NCI-H1930 (cell line): ENCODE data around the gene CERKL.

ENCODE experiments used
- DNase-seq, 2 experiments: peaks; one replicate each; lab custom pipeline; 2025; lab: John Stamatoyannopoulos, UW

Gene CERKL

GRCh38 chr2:181626671-181627070 lies 30.2 kb downstream of the CERKL start:
- DNase-seq = no peak

GRCh38 chr2:181623159-181623558 lies 33.7 kb downstream of the CERKL start:
- no peak for DNase-seq

- no peak for DNase-seq
Observed at GRCh38 chr2:181621779-181622490, 35.0 kb downstream of the CERKL start.

GRCh38 chr2:181619516-181619915 lies 37.4 kb downstream of the CERKL start:
- DNase-seq = no peak

GRCh38 chr2:181616715-181617114 lies 40.2 kb downstream of the CERKL start:
- DNase-seq = no peak

- no peak for DNase-seq
Observed at GRCh38 chr2:181614874-181615638, 41.8 kb downstream of the CERKL start.

DNA sequence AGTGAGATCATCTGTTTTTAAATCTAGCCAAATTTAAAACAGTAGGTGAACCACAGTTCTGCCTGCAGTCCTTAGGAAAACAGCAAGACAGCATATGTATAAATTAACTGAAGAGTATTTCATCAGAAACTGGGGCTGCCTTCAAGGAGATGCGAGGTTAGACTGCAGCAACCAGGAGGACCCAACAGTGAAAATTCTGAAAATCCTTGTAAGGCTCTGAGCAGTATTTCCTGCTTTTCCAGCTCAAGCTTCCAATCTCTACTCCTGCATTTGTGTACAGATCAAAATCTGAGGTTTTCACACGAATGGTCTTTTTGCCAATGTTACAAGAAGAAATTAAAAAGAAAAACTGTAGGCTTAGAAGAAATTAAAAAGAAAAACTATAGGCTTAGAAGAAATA lies 43.7 kb downstream of the CERKL start:
- no peak for DNase-seq

- no peak for DNase-seq
Observed at GRCh38 chr2:181607629-181608590, 49.0 kb downstream of the CERKL start.

- DNase-seq = no peak
Observed at GRCh38 chr2:181605889-181606837, 50.7 kb downstream of the CERKL start.

- DNase-seq = no peak
Observed at GRCh38 chr2:181602017-181602416, 54.9 kb downstream of the CERKL start.

- DNase-seq = no peak
Observed at GRCh38 chr2:181596556-181596955, 60.3 kb downstream of the CERKL start.

DNA sequence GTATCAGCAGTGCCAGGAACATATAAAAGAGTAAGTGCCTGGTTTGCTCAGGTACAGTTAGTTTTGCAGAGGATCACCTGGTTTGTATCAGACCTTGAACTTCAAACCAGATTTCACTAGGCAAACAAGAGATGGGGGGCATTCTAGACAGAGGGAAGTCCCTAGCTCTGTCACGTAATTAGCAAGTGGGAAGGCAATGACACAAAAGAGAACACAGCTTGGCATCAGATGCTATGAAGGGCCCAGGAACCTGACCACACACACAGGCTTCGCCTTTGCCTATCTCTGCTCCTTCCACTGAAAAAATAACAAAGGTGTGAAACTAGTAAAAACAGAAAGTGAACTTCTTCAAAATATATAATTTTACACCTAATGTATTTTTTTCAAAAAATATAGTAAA lies 62.6 kb downstream of the CERKL start:
- DNase-seq = no peak

- DNase-seq = no peak
Observed at GRCh38 chr2:181589779-181590178, 67.1 kb downstream of the CERKL start.

GRCh38 chr2:181588546-181588945 lies 68.4 kb downstream of the CERKL start:
- no peak for DNase-seq

GRCh38 chr2:181586569-181587081 lies 70.3 kb downstream of the CERKL start:
- peak in 1 of 2 experiments; percentile 36 for DNase-seq

DNA sequence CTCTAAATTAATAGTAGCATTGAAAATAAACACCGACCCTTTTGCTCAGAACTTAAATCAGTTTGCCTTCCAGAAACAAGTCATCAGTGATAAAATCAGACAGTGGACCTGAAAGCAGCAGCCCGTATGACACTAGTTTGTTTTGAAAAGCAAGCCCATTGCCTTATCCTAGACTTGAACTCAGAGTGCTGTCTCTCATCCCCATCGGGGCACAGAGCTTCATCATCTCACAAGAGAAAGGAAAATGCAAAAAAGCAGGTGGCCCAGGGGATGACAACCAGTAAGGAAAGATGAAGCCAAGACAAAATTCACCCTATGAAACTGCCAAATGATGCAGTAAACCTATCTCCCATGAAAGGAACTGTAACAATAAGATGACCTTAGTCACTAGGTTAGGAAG lies 71.2 kb downstream of the CERKL start:
- no peak for DNase-seq

GRCh38 chr2:181581534-181581933 lies 75.4 kb downstream of the CERKL start:
- no peak for DNase-seq

GRCh38 chr2:181578829-181579228 lies 78.1 kb downstream of the CERKL start:
- no peak for DNase-seq

DNA sequence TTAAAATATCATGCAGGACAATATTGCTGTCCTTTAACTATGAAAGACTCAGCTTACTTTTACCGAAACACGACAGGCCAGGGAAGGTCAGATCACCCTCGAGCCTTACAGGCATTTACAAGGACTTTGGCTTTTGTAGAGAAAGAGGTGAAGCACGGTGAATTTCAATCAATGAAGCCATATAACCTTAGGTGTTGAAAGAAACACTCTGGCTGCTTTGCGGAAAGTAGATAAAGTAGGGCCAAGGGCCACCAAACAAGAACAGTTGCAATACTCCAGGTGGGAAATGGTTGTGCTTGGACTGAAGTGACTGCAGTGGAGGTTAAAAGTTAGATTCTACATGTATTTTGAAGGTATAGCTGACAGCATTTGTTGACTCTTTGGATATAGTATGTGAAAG lies 80.5 kb downstream of the CERKL start:
- DNase-seq = no peak

DNA sequence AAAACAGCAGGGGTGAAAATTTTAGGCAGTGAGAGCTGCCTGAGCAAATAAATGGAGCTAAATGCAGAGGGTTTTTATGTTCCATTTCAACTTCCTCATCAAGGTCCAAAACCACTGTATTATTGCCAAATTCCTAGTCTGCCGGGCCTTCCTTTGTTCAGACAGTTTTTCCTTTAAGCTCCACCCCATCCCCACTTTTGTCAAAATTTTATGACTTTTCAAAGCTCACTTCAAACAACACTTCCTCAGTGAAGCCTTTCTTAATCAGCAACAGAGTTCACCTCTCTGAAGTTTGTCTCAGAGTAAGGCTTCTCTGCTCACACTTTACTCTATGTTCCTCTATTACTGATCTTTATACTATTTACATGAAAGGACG lies 81.3 kb downstream of the CERKL start:
- no peak for DNase-seq

DNA sequence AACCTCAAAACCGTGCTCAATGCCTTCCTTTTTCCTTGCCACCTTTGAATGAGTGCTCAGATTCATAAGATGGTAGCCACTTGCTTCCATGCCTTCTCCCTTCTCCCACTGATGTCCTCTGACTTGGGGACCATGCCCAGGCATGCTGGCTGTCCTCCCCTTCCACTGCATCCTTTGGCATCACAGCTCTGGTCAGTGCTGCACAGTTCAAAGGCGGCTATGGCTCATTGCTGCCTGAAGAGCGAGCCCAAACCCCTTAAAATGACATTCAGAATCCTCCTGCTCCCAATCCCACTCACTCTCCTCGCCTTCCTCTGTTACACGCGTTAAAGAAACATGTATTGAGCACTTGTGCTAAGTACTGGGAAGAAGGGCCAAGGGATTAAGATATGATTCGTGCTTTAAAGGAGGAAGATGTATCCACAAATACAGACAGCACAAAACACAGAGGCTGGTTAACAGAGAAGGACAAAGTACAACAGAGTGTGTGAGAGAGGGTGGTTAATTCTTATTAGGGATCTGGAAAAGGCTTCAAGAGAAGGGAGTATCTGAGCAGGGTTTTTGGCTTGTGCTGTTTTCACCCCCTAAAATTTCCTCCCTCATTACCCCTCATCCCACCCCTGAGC lies 81.8 kb downstream of the CERKL start:
- DNase-seq = no peak
